Tibial nerve (tissue), 3 donors: ENCODE measurements around the gene EFCAB7.

Experiments used
- POLR2A ChIP-seq, 2 donors: fragments of 450-650 bp; IDR thresholded peaks; one replicate each; pipeline ENCODE4 v1.6.1; 2017; ENCODE audit warnings: antibody characterized with exemption in 2 of 2, mild to moderate bottlenecking in 2 of 2, moderate library complexity in 2 of 2
- TF ChIP-seq, protein P1 (sequence below), 5 experiments: fragments of 200-600 bp in 3 of 5; fragments of 450-650 bp in 2 of 5; sonication (generic) in 3 of 5; IDR thresholded peaks; one replicate each; pipeline ENCODE4 v1.5.1; 2016 to 2019; ENCODE audit warnings: antibody characterized with exemption in 5 of 5, mild to moderate bottlenecking in 3 of 5, moderate library complexity in 2 of 5

DNA sequence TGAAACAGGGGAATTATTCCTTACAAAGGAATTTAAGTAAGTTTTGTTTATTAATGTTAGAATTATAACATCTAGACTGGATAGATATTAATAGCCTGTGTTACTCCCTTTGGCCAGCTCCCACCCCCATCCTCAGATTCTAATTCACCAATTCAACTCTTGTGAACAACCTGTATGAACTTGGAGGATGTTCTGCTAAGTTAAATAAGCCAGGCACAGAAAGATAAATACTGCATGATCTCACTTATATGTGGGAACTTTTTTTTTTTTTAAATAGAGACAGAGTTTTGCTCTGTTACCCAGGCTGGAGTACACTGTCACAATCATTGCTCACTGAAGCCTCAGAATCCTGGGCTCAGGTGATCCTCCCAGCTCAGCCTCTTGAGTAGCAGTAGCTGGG lies 32.2 kb downstream of the EFCAB7 start:
- TF ChIP-seq POLR2A (IDR thresholded peaks at IDR 0.05), result no peak
- TF ChIP-seq, protein P1, sequence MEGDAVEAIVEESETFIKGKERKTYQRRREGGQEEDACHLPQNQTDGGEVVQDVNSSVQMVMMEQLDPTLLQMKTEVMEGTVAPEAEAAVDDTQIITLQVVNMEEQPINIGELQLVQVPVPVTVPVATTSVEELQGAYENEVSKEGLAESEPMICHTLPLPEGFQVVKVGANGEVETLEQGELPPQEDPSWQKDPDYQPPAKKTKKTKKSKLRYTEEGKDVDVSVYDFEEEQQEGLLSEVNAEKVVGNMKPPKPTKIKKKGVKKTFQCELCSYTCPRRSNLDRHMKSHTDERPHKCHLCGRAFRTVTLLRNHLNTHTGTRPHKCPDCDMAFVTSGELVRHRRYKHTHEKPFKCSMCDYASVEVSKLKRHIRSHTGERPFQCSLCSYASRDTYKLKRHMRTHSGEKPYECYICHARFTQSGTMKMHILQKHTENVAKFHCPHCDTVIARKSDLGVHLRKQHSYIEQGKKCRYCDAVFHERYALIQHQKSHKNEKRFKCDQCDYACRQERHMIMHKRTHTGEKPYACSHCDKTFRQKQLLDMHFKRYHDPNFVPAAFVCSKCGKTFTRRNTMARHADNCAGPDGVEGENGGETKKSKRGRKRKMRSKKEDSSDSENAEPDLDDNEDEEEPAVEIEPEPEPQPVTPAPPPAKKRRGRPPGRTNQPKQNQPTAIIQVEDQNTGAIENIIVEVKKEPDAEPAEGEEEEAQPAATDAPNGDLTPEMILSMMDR (IDR thresholded peaks at IDR 0.05), result no peak
